Choroid plexus epithelial cell (primary cell): ENCODE measurements around the gene PARL.
"Not testable (repeated sequence)": the region's sequence is repeated elsewhere in the genome, so short reads cannot be mapped to it uniquely, and the experiment has no call there.

Experiments used
- DNase-seq: peaks from one replicate; pipeline ENCODE4 v3.0.0-alpha.2; 2010; ENCODE audit warnings: low read depth
- H3K4me3 ChIP-seq: 2 replicates; pipeline ENCODE4 v1.5.1; 2011; ENCODE audit warnings: low read depth, mild to moderate bottlenecking, control low read depth, low read length, moderate library complexity
- TF ChIP-seq, protein P1 (sequence below): conservative IDR thresholded peaks from 2 replicates; pipeline ENCODE4 v1.5.1; 2011; ENCODE audit warnings: low read depth, mild to moderate bottlenecking, control low read depth, inconsistent platforms, low read length, moderate library complexity

Gene PARL

DNA sequence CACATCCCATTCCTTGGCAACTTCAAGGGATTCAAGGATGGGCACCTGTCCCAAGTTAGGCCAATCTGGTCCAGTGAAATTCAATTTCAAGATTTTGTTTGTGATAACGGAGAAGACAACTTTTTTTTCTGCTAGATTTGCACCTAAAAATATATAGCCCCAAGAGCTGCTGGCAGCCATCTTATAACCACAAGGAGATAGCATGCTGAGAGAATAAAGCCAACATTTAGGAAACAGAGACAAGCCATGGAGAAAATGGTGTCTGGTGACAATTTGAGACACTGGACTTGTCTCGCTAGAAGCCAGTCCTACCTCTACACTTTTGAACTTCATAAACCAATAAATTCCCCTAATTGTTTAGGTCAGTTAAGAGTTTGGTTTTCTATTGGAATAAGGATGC, 5.4 kb downstream of the PARL start:
- TF ChIP-seq, protein P1, sequence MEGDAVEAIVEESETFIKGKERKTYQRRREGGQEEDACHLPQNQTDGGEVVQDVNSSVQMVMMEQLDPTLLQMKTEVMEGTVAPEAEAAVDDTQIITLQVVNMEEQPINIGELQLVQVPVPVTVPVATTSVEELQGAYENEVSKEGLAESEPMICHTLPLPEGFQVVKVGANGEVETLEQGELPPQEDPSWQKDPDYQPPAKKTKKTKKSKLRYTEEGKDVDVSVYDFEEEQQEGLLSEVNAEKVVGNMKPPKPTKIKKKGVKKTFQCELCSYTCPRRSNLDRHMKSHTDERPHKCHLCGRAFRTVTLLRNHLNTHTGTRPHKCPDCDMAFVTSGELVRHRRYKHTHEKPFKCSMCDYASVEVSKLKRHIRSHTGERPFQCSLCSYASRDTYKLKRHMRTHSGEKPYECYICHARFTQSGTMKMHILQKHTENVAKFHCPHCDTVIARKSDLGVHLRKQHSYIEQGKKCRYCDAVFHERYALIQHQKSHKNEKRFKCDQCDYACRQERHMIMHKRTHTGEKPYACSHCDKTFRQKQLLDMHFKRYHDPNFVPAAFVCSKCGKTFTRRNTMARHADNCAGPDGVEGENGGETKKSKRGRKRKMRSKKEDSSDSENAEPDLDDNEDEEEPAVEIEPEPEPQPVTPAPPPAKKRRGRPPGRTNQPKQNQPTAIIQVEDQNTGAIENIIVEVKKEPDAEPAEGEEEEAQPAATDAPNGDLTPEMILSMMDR = no peak
- no peak for DNase-seq
- H3K4me3 ChIP-seq = no peak overlapping the region

DNA sequence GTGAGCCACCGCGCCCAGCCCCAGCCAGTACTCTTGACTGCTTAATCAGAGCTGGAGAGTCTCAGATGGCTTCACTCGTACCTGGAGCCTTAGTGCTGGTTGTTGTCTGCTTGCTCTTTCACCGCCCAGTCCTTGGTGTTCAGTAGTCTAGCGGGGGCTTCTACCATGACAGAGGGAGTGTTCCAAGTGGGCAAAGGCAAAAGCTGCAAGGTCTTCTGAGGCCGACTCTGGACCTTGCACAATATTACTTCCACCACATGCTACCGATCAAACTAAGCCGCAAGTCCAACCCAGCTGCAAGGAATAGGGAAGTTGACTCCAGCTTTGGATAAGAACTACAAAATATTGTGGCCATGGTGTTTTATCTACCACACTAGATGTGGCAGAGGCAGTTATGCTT, 6.6 kb downstream of the PARL start:
- no peak for DNase-seq

GRCh38 chr3:183877227-183877626, 7.5 kb downstream of the PARL start:
- not testable (repeated sequence) for DNase-seq, H3K4me3 ChIP-seq

More for the DNA sequence above, 6.6 kb downstream of the PARL start:
- no peak overlapping the region for H3K4me3 ChIP-seq
- TF ChIP-seq, protein P1 = no peak

DNA sequence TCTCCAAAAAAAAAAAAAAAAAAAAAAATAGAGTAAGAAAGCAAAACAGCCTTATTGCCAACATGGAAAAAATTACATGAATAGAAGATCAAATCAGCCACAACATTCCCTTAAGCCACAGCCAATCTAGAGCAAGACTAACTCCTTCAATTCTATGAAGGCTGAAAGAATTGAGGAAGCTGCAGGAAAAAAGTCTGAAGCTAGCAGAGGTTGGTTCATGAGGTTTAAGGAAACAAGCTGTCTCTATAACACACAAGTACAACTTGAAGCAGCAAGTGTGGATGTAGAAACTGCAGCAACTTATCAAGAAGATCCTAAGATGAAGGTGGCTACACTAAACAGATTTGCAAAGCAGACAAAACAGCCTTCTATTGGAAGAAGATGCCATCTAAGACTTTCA, 9.3 kb downstream of the PARL start:
- H3K4me3 ChIP-seq = no peak overlapping the region
- DNase-seq = no peak
- TF ChIP-seq, protein P1 = no peak

GRCh38 chr3:183873914-183874313, 10.8 kb downstream of the PARL start:
- TF ChIP-seq, protein P1 = no peak
- no peak overlapping the region for H3K4me3 ChIP-seq

GRCh38 chr3:183871541-183871940, 13.1 kb downstream of the PARL start:
- H3K4me3 ChIP-seq = no peak overlapping the region
- TF ChIP-seq, protein P1 = no peak
- DNase-seq = no peak

More at GRCh38 chr3:183873914-183874313, 10.8 kb downstream of the PARL start:
- no peak for DNase-seq

- no peak for DNase-seq
- no peak overlapping the region for H3K4me3 ChIP-seq
- TF ChIP-seq, protein P1 = no peak
Measured at GRCh38 chr3:183870563-183870962, 14.1 kb downstream of the PARL start.

- no peak for DNase-seq
- no peak overlapping the region for H3K4me3 ChIP-seq
- TF ChIP-seq, protein P1 = no peak
Measured at GRCh38 chr3:183868796-183869195, 15.9 kb downstream of the PARL start.
